Measurements from ENCODE around the gene PHRF1.

The PHRF1 gene

GRCh38 chr11:589798-590197 is 13.5 kb downstream of the PHRF1 start:
- in situ Hi-C loops (cut with MboI; ENCODE audit: low sequenced_read_pairs): no loop called here

DNA sequence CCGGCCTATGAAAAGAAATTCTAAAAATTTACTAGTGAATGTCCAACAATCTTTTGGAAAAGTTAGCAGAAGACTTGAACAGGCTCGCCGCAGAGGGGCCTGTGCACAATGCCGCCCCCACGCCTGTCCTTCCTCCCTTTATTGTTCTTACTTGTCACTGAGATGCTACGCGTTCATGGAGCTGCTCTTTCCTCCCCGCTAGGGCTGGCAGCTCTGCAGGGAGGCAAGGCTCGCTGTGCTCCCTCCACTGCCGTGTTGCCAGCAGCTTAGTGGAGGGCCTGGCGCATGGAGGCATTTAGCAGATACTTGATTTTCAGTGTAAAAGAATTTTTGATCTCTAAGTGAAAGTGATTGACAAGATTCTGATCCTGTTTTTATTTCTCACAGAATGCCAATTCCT is 14.7 kb downstream of the PHRF1 start:
- in situ Hi-C loops (cut with MboI; ENCODE audit: low sequenced_read_pairs): no loop called here

DNA sequence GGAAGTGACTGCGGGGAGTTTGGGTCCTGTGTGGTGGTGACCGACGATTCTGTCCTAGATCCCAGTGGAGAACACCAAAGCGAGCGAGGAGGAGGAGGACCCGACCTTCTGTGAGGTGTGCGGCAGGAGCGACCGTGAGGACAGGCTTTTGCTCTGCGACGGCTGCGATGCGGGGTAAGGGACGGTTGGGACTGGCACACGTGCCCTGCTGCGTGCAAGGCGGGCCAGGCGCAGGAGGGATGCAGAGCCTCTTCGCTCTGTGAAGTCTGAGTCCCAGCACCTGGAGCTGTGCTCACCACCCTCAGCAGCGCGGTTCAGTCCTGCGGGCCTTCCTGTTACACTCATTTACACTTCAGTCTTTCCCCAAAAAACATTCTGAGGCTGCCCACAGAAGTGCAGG is 16.2 kb downstream of the PHRF1 start:
- in situ Hi-C loops (cut with MboI; ENCODE audit: low sequenced_read_pairs): no loop called here

GRCh38 chr11:592918-593317 is 16.6 kb downstream of the PHRF1 start:
- in situ Hi-C loops (cut with MboI; ENCODE audit: low sequenced_read_pairs): no loop called here

DNA sequence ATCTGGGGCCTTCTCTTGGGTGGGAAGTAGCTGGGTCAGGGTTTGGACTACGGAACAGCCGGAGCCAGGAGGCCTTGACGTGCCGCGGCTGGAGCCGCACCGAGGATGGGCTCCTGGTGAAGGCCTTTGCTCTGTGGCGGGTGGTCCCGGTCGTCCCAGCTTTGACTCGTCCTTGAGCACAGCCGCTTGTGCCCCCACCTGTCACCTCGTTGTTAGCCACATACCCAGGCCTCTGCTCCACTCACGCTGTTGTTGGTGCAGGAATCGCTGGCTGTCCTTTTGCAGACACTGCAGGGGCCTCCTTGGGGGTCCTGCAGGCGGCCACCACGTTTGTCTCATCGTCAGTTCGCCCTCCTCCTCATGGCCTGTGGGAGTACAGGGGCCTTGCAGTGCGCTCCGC is 17.1 kb downstream of the PHRF1 start:
- in situ Hi-C loops (cut with MboI; ENCODE audit: low sequenced_read_pairs): no loop called here

- in situ Hi-C loops (cut with MboI; ENCODE audit: low sequenced_read_pairs): no loop called here
These were observed 19.1 kb downstream of the PHRF1 start for GRCh38 chr11:595400-595799.

DNA sequence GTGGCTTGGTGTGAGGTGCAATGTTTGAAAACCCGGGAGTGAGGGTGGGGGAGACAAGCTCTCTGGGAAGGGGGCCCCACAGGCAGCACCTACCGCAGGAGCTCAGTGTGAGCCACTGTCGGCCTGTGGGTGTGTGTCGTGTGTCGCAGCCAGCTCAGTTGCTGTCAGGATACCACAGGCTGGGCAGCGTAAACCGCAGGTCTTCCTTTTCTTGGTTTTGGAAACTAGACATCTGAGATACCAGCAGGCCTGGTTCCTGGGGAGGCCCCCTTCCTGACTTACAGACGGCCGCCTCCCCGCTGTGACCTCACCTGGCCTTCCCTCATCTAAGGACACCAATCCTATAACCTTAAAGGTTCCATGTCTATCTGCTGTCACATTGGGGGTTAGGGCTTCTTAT is 20.1 kb downstream of the PHRF1 start:
- in situ Hi-C loops (cut with MboI; ENCODE audit: low sequenced_read_pairs): no loop called here

GRCh38 chr11:597166-597725 is 21.0 kb downstream of the PHRF1 start:
- in situ Hi-C loops (cut with MboI; ENCODE audit: low sequenced_read_pairs): no loop called here

GRCh38 chr11:598005-598680 is 21.9 kb downstream of the PHRF1 start:
- in situ Hi-C loops (cut with MboI; ENCODE audit: low sequenced_read_pairs): no loop called here

GRCh38 chr11:601573-602245 is 25.4 kb downstream of the PHRF1 start:
- in situ Hi-C loops (cut with MboI; ENCODE audit: low sequenced_read_pairs): no loop called here

- in situ Hi-C loops (cut with MboI; ENCODE audit: low sequenced_read_pairs): no loop called here
These were observed 26.9 kb downstream of the PHRF1 start for GRCh38 chr11:603154-603553.

- in situ Hi-C loops (cut with MboI; ENCODE audit: low sequenced_read_pairs): no loop called here
These were observed 29.2 kb downstream of the PHRF1 start for GRCh38 chr11:605286-606129.

DNA sequence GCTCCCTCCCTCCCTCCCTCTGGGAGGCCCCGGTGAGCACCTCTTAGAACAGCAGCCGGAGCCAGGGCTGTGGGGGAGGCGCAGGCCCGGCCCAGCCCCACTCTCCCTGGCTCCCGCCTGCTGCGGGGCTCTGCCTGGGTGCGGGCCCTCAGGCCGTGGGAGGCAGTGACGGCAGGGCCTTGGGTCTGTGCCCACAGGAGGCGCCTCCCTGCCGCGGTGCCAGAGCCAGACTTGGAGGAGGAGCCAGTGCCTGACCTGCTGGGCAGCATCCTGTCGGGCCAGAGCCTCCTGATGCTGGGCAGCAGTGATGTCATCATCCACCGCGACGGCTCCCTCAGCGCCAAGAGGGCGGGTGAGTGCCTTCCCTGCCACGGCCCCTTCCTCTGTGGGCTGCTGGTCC is 30.0 kb downstream of the PHRF1 start:
- in situ Hi-C loops (cut with MboI; ENCODE audit: low sequenced_read_pairs): no loop called here

DNA sequence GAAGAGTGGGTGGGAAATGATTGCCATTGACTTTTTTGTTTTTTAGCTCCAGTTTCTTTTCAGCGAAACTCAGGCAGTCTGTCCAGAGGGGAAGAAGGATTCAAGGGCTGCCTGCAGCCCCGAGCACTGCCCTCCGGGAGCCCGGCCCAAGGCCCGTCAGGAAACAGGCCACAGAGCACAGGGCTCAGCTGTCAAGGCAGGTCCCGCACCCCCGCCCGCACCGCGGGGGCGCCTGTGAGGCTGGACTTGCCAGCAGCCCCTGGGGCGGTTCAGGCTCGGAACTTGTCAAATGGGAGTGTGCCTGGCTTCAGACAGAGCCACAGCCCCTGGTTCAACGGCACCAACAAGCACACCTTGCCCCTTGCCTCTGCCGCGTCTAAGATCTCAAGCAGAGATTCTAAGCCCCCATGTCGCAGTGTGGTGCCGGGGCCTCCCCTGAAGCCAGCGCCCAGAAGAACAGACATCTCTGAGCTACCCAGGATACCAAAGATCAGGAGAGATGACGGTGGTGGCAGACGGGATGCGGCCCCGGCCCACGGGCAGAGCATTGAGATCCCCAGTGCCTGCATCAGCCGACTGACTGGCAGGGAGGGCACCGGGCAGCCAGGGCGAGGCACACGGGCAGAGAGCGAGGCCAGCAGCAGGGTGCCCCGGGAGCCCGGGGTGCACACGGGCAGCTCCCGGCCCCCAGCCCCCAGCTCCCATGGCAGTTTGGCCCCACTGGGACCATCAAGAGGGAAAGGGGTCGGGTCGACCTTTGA is 30.9 kb downstream of the PHRF1 start:
- in situ Hi-C loops (cut with MboI; ENCODE audit: low sequenced_read_pairs): no loop called here

- in situ Hi-C loops (cut with MboI; ENCODE audit: low sequenced_read_pairs): no loop called here
These were observed 31.8 kb downstream of the PHRF1 start for GRCh38 chr11:607971-608659.

DNA sequence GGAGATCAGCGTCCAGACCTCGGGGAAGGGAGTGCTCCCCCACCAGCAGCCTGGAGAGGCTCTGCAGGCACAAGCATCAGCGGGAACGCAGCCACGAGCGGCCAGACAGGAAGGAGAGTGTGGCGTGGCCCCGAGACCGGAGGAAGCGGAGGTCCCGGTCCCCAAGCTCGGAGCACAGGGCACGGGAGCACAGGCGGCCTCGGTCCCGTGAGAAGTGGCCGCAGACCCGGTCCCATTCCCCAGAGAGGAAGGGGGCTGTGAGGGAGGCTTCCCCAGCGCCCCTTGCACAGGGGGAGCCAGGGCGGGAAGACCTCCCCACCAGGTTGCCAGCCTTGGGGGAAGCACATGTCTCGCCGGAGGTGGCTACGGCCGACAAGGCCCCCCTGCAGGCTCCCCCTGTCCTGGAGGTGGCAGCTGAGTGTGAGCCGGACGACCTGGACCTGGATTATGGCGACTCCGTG is 32.6 kb downstream of the PHRF1 start:
- in situ Hi-C loops (cut with MboI; ENCODE audit: low sequenced_read_pairs): no loop called here

DNA sequence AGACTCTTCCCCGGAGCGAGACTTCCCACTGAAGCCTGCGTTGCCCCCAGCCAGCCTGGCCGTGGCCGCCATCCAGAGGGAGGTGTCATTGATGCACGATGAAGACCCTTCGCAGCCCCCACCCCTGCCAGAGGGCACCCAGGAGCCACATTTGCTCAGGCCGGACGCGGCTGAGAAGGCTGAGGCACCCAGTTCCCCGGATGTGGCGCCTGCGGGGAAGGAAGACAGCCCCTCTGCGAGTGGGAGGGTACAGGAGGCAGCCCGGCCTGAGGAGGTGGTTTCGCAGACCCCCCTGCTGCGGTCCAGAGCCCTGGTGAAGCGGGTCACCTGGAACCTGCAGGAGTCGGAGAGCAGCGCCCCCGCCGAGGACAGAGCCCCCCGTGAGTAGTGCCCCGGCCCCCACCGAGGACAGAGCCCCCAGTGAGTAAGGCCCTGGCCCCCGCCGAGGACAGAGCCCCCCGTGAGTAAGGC is 33.1 kb downstream of the PHRF1 start:
- in situ Hi-C loops (cut with MboI; ENCODE audit: low sequenced_read_pairs): no loop called here

GRCh38 chr11:610146-610801 is 34.0 kb downstream of the PHRF1 start:
- in situ Hi-C loops (cut with MboI; ENCODE audit: low sequenced_read_pairs): no loop called here

Data from HL-60/S4 (cell line).